Measurements from ENCODE around the gene SYNJ1. TPM values are rescaled to one million over a fixed set of nuclear protein-coding genes. Genes with fewer than 3 reads are reported as not detected.

Gene SYNJ1
- total RNA-seq, 1 experiment from 2014 or later: 4.2 TPM

GRCh38 chr21:32710069-32710784 is 17.6 kb downstream of the SYNJ1 start (continued):
- TF ChIP-seq CBFB (CRISPR knock-in tag; IDR thresholded peaks at IDR 0.05; ENCODE audit: low read depth): no peak
- TF ChIP-seq TEAD4 (CRISPR knock-in tag; IDR thresholded peaks at IDR 0.05): no peak
- no peak for TF ChIP-seq E2F1 (CRISPR knock-in tag; IDR thresholded peaks at IDR 0.05)
- TF ChIP-seq ATF1 (CRISPR knock-in tag; IDR thresholded peaks at IDR 0.05): no peak
- TF ChIP-seq ELF4 (CRISPR knock-in tag; IDR thresholded peaks at IDR 0.05; ENCODE audit: low read depth): no peak
- TF ChIP-seq GABPB1 (CRISPR knock-in tag; IDR thresholded peaks at IDR 0.05): no peak
- TF ChIP-seq FOXK1 (CRISPR knock-in tag; IDR thresholded peaks at IDR 0.05): no peak

- Mint-ChIP-seq H3K4me1 (peaks cover 7% of the 10 kb centered on the region), H3K27ac (peak overlapping the region; percentile 41; the same call in 1 of the 2 replicates), H3K9me3 (no peaks in the 10 kb centered on the region), H3K27me3 (ENCODE audit: low read depth) (no peaks in the 10 kb centered on the region), H3K36me3 (no peaks in the 10 kb centered on the region), H3K4me3 (no peak overlapping the region)
- ATAC-seq (no peak), DNase-seq (ENCODE audit: low spot score) (no peak)
- TF ChIP-seq USF1 (CRISPR knock-in tag; IDR thresholded peaks at IDR 0.05) (no peak), PRDM15 (CRISPR knock-in tag; IDR thresholded peaks at IDR 0.05) (no peak), AR (CRISPR knock-in tag; IDR thresholded peaks at IDR 0.05) (no peak), PRRX2 (CRISPR knock-in tag; IDR thresholded peaks at IDR 0.05) (no peak), SOX15 (CRISPR knock-in tag; IDR thresholded peaks at IDR 0.05) (no peak), SP1 (CRISPR knock-in tag; conservative IDR thresholded peaks at IDR 0.05) (no peak), TP53 (CRISPR knock-in tag; IDR thresholded peaks at IDR 0.05) (no peak), KAT7 (CRISPR knock-in tag; IDR thresholded peaks at IDR 0.05; ENCODE audit: borderline replicate concordance) (no peak), IRF1 (CRISPR knock-in tag; IDR thresholded peaks at IDR 0.05) (no peak), ZNF425 (CRISPR knock-in tag; conservative IDR thresholded peaks at IDR 0.05) (no peak), RORB (CRISPR knock-in tag; IDR thresholded peaks at IDR 0.05) (no peak), NR3C1 (CRISPR knock-in tag; conservative IDR thresholded peaks at IDR 0.05; ENCODE audit: low read depth) (no peak), CREB1 (CRISPR knock-in tag; IDR thresholded peaks at IDR 0.05) (no peak), NFYB (CRISPR knock-in tag; conservative IDR thresholded peaks at IDR 0.05; ENCODE audit: low read depth) (no peak), MXD4 (CRISPR knock-in tag; IDR thresholded peaks at IDR 0.05; ENCODE audit: borderline replicate concordance) (no peak), E2F5 (CRISPR knock-in tag; IDR thresholded peaks at IDR 0.05) (no peak)
- ChIA-PET CTCF (interaction anchor here (0.8 kb wide), 1 partner anchor 49 kb away, joined by 4 read pairs; no protein-coding TSS in a partner anchor), POLR2A (no interaction called here)
Measured at GRCh38 chr21:32708069-32708468, 19.7 kb downstream of the SYNJ1 start.
